PC-3 (cell line): ENCODE data around the gene EXOC6. TPM values are rescaled to one million over a fixed set of nuclear protein-coding genes. Genes with fewer than 3 reads are reported as not detected.

ENCODE experiments used
- ATAC-seq: fragments of 200-7000 bp; cut with Tn5 transposase; 2 replicates; pipeline ENCODE4 v1.9.1; 2020; ENCODE audit warnings: mild to moderate bottlenecking, moderate library complexity
- BruUV-seq: library from RNA; stranded (reverse); fragments of 400-500 nt; replicated peaks from 2 replicates; lab custom pipeline; 2021; lab: Mats Ljungman, UMichigan
- CTCF ChIA-PET: fragments of 300-600 bp; sonication (Branson Sonifier 250); formaldehyde crosslinking; loops from one replicate; lab custom pipeline; 2022; ENCODE audit warnings: antibody characterized with exemption; lab: Charles Lee
- POLR2A ChIA-PET: fragments of 300-600 bp; sonication (Branson Sonifier 250); formaldehyde crosslinking; loops from one replicate; lab custom pipeline; 2022; ENCODE audit warnings: antibody characterized with exemption; ENCODE audit not compliant: unreplicated experiment; lab: Charles Lee
- DNase-seq: peaks from one replicate; pipeline ENCODE4 v3.0.0-alpha.2; 2015
- H2AFZ ChIP-seq: fragments of 300-600 bp; sonication (generic); 2 replicates; pipeline ENCODE4 v1.6.0; 2016; ENCODE audit warnings: antibody characterized with exemption, low read length
- H3F3A ChIP-seq: fragments of 300-600 bp; sonication (generic); one replicate; pipeline ENCODE4 v1.6.0; 2017; ENCODE audit warnings: antibody characterized with exemption, low read length, control low read depth, mild to moderate bottlenecking; ENCODE audit not compliant: unreplicated experiment
- H3K27ac ChIP-seq: fragments of 300-600 bp; sonication (generic); 2 replicates; pipeline ENCODE4 v1.5.1; 2016; ENCODE audit warnings: mild to moderate bottlenecking, low read length
- H3K27me3 ChIP-seq: fragments of 300-600 bp; sonication (generic); 2 replicates; pipeline ENCODE4 v1.6.1; 2016; ENCODE audit warnings: low read length, mixed read lengths
- H3K36me3 ChIP-seq: fragments of 300-600 bp; sonication (generic); 2 replicates; pipeline ENCODE4 v1.6.1; 2016; ENCODE audit warnings: low read depth, mixed run types, low read length, mixed read lengths
- H3K4me1 ChIP-seq: fragments of 300-600 bp; sonication (generic); 2 replicates; pipeline ENCODE4 v1.5.1; 2016; ENCODE audit warnings: low read length; ENCODE audit not compliant: insufficient read depth
- H3K4me2 ChIP-seq: fragments of 300-600 bp; sonication (generic); 2 replicates; pipeline ENCODE4 v1.6.0; 2016; ENCODE audit warnings: low read length
- H3K4me3 ChIP-seq: fragments of 300-600 bp; sonication (generic); 2 replicates; pipeline ENCODE4 v1.5.1; 2016; ENCODE audit warnings: mild to moderate bottlenecking, low read length, mixed read lengths
- H3K79me2 ChIP-seq: fragments of 300-600 bp; sonication (generic); 2 replicates; pipeline ENCODE4 v1.6.1; 2017; ENCODE audit warnings: low read length, mixed read lengths
- H3K9ac ChIP-seq: fragments of 300-600 bp; sonication (generic); 2 replicates; pipeline ENCODE4 v1.6.0; 2016; ENCODE audit warnings: mild to moderate bottlenecking, low read length
- H3K9me2 ChIP-seq: fragments of 300-600 bp; sonication (generic); replicated peaks from 2 replicates; pipeline ENCODE4 v1.6.1; 2016; ENCODE audit warnings: mixed run types, low read length, mixed read lengths
- H3K9me3 ChIP-seq: fragments of 300-600 bp; sonication (generic); 2 replicates; pipeline ENCODE4 v1.6.1; 2016; ENCODE audit warnings: low read length, mixed read lengths
- H4K20me1 ChIP-seq: fragments of 300-600 bp; sonication (generic); 2 replicates; pipeline ENCODE4 v1.6.1; 2016; ENCODE audit warnings: low read length, mixed read lengths
- EZH2 ChIP-seq: fragments of 300-600 bp; sonication (generic); IDR thresholded peaks from one replicate; pipeline ENCODE4 v1.6.1; 2017; ENCODE audit warnings: antibody characterized with exemption, mild to moderate bottlenecking, low read length; ENCODE audit not compliant: unreplicated experiment
- EZH2phosphoT487 ChIP-seq: fragments of 300-600 bp; sonication (generic); IDR thresholded peaks from 2 replicates; pipeline ENCODE4 v1.6.1; 2018; ENCODE audit warnings: mild to moderate bottlenecking, antibody characterized with exemption, low read length, borderline replicate concordance
- intact Hi-C: fragments of 100-400 bp; cut with micrococcal nuclease; formaldehyde crosslinking; loops from 2 replicates; pipeline ENCODE4 v1.9.0; 2023
- total RNA-seq: library from RNA; depleted of rRNA; stranded (reverse); fragments of >200 nt; gene quantifications from 2 replicates; pipeline ENCODE4 v1.2.3, GENCODE V29; 2014
- TF ChIP-seq, protein P1 (sequence below): fragments of 300-600 bp; sonication (generic); conservative IDR thresholded peaks from 2 replicates; pipeline ENCODE4 v1.5.1; 2017; ENCODE audit warnings: antibody characterized with exemption, low read depth, mild to moderate bottlenecking, low read length

The EXOC6 gene
- total RNA-seq, 1 experiment from 2014 or later = 5.7 TPM

DNA sequence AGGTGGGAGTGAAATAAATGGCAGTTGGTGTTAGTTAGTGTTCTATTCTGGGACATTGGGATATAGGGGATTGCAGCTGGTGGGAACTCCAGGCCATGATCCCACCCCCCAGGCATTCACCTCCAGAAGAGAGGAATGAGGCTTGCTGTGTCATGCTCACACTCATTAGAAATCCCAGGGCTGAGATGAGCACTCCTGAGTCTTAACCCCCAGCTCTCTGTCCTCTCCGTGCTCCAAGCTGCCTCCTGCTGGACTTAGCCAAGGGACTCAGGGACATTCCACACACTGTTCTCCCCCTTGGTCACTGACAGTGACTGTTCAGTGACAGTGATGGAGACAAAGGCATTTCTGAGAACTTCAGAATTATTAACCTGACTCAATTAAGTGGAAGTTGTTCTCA is 246.9 kb downstream of the EXOC6 start:
- Histone ChIP-seq H3K9ac (no peak overlapping the region), H3K4me1 (peaks cover 8% of the 10 kb centered on the region; the same call in 1 of the 2 replicates), H4K20me1 (no peaks in the 10 kb centered on the region), H3K9me2 (no peaks in the 10 kb centered on the region), H3F3A (no peaks in the 10 kb centered on the region), H3K27ac (no peak overlapping the region), H3K27me3 (no peaks in the 10 kb centered on the region), H3K36me3 (no peaks in the 10 kb centered on the region), H3K79me2 (no peaks in the 10 kb centered on the region), H3K9me3 (no peaks in the 10 kb centered on the region), H3K4me2 (no peak overlapping the region), H3K4me3 (no peak overlapping the region), H2AFZ (no peak overlapping the region)
- ChIA-PET CTCF (no interaction called here), POLR2A (no interaction called here)
- ATAC-seq (no peak), DNase-seq (no peak)
- intact Hi-C loops = no loop called here
- no TSS peak for BruUV-seq
- no peak for TF ChIP-seq EZH2phosphoT487
- TF ChIP-seq, protein P1, sequence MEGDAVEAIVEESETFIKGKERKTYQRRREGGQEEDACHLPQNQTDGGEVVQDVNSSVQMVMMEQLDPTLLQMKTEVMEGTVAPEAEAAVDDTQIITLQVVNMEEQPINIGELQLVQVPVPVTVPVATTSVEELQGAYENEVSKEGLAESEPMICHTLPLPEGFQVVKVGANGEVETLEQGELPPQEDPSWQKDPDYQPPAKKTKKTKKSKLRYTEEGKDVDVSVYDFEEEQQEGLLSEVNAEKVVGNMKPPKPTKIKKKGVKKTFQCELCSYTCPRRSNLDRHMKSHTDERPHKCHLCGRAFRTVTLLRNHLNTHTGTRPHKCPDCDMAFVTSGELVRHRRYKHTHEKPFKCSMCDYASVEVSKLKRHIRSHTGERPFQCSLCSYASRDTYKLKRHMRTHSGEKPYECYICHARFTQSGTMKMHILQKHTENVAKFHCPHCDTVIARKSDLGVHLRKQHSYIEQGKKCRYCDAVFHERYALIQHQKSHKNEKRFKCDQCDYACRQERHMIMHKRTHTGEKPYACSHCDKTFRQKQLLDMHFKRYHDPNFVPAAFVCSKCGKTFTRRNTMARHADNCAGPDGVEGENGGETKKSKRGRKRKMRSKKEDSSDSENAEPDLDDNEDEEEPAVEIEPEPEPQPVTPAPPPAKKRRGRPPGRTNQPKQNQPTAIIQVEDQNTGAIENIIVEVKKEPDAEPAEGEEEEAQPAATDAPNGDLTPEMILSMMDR = no peak
- TF ChIP-seq EZH2 = no peak

GRCh38 chr10:93096901-93097300 is 248.6 kb downstream of the EXOC6 start:
- ChIA-PET POLR2A (no interaction called here), CTCF (no interaction called here)
- H3K4me3 ChIP-seq = no peak overlapping the region
- no peaks in the 10 kb centered on the region for H4K20me1 ChIP-seq
- no peaks in the 10 kb centered on the region for H3K27me3 ChIP-seq
- intact Hi-C loops = no loop called here
- H2AFZ ChIP-seq = no peak overlapping the region
- H3K9me2 ChIP-seq = no peaks in the 10 kb centered on the region
- no peak for DNase-seq
- H3K4me2 ChIP-seq = no peak overlapping the region
- TF ChIP-seq EZH2phosphoT487 = no peak
- H3K79me2 ChIP-seq = no peaks in the 10 kb centered on the region
- H3K36me3 ChIP-seq = no peaks in the 10 kb centered on the region
- H3F3A ChIP-seq = no peaks in the 10 kb centered on the region
- no peaks in the 10 kb centered on the region for H3K9me3 ChIP-seq
- ATAC-seq = no peak
- no TSS peak for BruUV-seq
- H3K4me1 ChIP-seq = peaks cover 8% of the 10 kb centered on the region; the same call in 1 of the 2 replicates
- H3K9ac ChIP-seq = no peak overlapping the region
- H3K27ac ChIP-seq = no peak overlapping the region

GRCh38 chr10:93097386-93097785 is 249.1 kb downstream of the EXOC6 start:
- ATAC-seq (no peak), DNase-seq (no peak)
- TF ChIP-seq, protein P1 = no peak
- TF ChIP-seq EZH2 (no peak), EZH2phosphoT487 (no peak)
- intact Hi-C loops = no loop called here
- Histone ChIP-seq H3K36me3 (no peaks in the 10 kb centered on the region), H3K9me2 (no peaks in the 10 kb centered on the region), H3F3A (no peaks in the 10 kb centered on the region), H3K27me3 (no peaks in the 10 kb centered on the region), H3K79me2 (no peaks in the 10 kb centered on the region), H3K4me2 (no peak overlapping the region), H2AFZ (no peak overlapping the region), H3K4me3 (no peak overlapping the region), H3K27ac (no peak overlapping the region), H3K9me3 (no peaks in the 10 kb centered on the region), H4K20me1 (no peaks in the 10 kb centered on the region), H3K9ac (no peak overlapping the region), H3K4me1 (peaks cover 8% of the 10 kb centered on the region; the same call in 1 of the 2 replicates)
- BruUV-seq = no TSS peak
- CTCF ChIA-PET = no interaction called here
- POLR2A ChIA-PET = no interaction called here
